GF-D8 (cell line): ENCODE data around the gene KCNQ5.

Experiments used
- DNase-seq: peaks from one replicate; lab custom pipeline; 2025; lab: John Stamatoyannopoulos, UW

KCNQ5 gene

DNA sequence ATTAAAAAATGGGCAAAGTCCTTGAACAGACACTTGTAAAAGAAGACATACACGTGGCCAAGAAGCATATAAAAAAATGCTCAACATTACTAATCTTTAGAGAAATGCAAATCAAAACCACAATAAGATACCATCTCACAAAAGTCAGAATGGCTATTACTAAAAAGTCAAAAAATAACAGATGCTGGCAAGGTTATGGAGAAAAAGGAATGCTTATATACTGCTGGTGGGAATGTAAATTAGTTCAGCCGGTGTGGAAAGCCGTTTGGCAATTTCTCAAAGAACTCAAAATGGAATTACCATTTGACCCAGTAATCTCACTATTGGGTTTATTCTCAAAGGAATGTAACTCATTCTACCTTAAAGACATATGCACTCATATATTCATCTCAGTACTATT is 436.9 kb downstream of the KCNQ5 start:
- no peak for DNase-seq

DNA sequence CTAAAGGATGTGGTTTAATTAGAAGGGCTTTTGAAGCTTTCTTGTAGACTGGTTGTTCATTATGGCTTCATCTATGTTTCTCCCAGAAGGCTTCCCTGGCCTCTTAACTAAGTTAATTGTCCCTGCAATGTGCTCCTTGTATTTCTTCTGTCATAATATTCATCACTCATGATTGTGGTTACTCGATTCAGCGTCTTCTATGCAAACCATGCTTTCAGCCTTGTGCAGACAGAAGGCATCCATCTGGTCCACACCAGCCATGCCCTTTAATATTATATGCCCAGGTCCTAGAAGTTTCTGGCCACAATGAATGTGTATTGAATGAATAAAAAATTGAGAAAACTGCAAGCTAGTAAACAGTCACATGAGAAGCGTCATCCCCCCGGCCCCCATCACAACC is 440.3 kb downstream of the KCNQ5 start:
- no peak for DNase-seq

DNA sequence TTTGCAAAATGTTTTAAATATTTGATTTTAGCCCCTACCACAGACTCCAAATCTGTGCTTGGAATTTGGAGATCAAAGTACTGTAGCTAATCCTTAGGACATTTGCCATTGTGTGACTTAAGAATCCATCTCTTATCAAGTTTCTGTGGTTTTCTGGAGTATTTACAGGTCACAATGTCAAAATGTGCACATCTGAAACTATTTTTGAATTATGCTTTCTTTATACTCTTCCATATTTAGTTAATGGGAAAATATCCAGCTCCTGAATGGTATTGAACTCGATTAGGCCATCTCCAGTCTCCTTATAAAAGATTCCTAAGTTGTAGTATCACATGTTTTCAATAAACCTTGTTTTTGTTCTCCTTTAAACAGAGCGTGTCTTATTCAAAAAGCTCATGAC is 441.0 kb downstream of the KCNQ5 start:
- DNase-seq = no peak

DNA sequence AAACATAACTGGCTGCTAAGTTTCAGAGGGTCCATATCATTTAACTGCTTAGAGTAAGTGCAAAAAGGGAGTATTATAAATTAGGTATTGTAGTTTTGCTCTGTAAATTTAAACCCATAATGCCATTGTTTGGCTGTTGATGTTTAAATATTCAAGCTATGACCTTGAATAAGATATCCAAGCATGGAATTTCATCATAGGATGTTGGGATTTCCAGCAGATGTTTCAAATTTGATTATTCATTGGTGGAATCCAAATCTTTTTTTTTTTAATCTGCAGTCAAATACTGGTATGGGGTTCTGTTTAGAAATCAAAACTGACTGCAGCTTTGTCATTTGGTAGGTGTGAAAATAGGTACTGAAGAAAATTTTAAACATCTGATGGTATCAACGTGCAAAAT is 442.4 kb downstream of the KCNQ5 start:
- DNase-seq = no peak

DNA sequence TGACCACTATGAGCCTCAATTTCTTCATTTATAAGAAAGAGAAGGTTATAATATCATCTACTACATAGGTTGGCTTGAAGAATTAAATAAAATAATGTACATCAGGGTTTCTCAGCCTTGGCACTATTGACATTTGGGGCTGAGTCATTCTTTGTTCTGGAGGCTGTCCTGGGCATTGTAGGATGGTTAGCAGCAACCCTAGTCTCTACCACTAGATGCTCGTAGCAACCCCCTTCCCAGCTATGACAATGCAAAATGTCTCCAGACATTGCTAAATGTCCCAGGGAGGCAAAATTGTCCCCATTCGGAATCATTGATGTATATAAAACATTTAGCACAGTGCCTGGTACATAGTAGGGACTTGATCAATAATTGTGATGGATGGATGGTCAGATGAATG is 451.4 kb downstream of the KCNQ5 start:
- DNase-seq = no peak

DNA sequence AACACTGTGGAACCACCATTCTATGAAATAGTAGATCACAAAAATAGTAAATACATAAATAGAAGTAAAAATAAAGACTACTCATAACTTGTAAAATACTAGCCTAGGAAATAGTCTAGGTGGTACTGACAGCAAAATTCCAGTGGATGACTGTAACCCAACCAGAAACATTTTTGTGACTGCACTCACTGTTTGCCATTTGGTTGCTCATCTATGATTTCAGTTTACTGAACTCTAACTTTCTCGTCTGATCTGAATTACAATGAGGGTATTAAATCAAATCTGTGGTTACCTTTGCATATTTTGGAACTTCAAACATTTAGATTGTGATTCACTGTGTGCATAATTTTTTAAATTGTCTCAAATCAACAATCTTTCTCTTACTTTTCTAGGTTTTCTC is 452.3 kb downstream of the KCNQ5 start:
- no peak for DNase-seq

DNA sequence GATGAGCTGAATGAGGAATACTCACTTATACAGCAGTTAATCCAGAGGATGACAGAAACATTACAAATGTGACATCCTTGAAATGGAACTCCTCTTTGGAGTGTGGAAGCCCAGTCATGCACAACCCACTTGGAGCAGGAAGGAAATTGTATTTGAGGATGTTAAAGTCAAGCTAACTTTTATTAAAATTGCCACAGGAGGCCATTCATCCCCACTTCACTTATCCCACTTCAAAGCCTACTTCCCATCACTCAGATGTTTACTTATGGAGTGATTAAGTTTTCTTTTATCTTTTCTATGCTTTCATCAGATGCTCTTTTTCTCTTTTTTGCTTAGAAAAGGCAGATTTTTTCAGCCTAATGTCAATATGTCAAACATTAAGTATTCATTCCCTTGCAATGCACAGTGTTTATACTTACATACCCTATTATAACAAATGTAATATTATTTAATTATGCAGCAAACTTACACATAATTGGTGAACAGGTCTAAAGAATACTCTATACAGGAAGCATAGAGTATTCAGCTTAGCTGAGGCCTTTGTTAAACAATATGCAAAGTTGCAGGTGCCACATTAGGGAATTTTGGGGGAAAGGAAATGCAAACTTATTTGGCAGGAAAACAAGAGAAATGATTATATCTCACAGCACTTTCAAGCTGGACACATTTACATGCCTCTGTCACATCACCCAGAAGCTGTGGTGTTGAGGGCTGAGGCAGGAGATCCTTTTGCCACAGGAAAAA is 454.5 kb downstream of the KCNQ5 start:
- no peak for DNase-seq

DNA sequence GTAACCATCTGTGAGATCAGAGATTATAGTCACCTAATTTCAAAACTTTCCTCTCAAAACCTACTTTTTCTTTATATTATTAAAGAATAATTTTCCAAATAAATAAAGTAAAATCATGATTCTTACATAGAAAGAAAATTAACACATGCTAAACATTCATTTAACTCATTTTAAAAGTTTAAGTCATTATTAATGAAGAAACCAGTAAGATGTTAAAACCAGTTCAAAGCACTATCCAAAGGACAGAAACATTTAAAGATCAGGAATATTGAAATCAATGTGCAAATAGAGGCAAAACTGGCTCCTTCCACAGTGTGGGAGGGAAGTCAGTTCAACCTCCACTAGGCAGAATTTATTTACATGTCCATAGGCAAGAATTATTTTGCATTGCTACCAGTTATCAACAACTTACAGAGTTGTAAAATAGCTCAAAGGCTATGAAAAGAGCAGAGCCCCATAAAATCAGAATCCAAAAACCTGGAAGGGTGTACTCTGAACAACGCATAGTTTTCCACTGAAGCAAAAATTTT is 456.5 kb downstream of the KCNQ5 start:
- no peak for DNase-seq

DNA sequence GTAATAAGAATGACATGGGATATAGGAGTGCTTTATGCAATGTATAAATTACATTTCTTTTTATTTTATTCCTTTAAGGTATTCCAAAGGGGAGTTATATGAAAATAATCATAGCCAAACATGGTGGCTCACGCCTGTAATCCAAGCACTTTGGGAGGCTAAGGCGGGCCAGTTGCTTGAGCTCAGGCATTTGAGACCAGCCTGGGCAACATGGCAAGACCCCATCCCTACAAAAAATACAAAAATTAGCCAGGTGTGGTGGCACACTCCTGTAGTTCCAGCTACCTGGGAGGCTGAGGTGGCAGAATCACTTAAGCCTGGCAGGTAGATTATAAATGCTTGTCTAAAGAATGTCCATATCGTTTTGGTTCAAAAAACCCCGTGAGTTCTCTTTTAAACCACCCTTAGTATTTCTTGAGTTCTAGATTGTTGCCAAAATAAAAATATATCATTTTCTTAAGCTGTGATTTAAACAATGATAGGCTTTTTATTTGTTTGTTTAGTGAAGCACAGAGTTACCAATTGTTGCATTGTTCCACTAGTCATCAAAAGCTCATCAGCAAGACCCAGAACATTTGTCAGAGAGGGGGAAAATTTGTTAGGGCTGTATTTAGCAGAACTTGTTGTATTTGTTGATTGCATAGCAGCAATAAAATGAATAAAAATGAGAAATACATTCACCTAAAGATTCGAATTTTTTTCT is 457.2 kb downstream of the KCNQ5 start:
- DNase-seq = no peak

DNA sequence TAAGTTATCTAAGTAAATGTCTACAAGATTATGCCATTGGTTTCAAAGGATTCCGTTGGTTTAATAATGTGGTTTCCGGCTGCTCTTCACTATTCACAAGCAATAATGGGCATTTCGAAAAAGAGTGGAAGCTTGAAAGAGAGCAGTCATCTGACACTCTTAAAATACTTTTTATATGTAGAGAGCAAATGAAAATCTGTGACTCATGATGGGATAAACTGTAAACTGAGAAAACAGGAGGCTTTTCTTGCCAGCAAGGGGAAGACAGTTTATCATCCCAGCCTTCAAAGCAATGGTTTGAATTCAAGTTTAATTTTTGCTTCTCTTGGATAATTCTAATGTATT is 457.7 kb downstream of the KCNQ5 start:
- no peak for DNase-seq

DNA sequence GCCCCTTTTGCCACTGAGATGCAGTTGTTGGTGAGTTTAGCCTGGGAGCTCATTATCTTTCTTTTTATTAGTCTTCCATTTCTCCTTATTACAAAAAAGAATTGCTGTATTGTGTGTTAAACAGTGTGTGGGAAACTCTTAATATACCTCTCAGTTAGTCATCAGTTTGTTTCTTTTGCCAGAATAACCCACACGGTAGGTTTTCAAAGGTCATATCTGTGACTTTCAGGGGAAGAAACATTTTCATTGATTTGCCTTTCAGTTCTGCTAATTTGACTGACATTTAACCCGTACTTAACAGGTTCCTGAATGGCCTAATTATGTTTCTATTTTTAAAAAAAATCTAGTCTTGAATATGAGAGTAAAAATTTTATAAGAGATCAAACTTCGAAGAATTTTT is 458.1 kb downstream of the KCNQ5 start:
- no peak for DNase-seq

DNA sequence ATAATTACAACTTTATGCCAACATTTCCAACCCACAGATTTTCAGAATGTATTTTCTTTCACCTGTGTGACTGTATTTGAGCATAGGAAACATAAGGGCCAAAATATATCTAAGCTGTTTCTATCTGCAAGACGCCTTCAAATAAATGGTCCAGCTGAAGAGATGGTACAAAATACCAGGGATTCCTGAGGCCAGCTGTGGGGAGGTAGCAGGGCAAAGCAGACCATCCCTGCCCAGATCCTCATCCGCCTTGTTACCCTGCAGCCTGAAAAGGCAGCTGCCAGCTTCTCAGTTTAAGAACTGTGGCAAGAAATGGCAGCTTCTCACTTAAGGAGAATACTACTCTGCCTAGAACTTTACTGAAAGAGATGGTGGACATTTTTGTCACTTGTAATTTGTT is 460.1 kb downstream of the KCNQ5 start:
- DNase-seq = no peak

DNA sequence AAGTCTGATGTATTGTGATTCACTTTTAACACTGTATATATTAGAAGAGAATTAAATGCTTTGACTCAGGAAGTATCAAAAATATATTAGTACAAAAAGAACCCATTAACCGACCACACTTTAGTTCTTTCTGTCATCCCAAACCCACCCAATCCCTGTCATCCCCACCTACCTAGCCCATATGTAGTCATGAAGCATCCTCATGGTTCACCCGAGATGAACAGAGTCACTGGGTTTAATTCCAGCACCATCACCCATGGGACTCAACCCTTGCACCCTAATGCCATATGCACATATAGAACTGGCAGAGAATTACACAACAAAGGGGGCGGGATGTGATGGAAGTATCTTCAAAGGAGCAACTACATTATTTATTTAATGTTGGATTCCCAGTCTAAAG is 462.0 kb downstream of the KCNQ5 start:
- DNase-seq = no peak

DNA sequence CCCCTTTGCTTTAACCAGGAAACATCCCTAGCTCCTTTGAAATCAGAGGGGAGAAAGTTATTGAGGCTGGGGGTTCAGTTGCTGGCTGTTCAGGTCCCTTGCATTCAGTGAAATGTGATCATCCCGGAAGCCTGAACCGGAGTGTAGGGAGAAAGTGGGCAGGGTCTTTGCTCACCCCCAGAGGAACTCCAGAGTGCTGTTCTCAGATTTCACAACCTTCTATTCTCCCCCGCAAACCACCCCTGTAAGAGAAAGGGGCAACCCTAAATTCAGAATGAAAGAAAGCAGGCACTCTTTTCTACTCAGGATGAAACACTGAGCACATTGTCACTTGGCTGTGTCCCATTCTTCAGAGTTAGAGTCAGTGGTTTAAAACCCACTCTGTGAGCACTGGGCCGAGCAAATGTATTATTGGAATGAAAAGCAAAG is 463.6 kb downstream of the KCNQ5 start:
- no peak for DNase-seq

DNA sequence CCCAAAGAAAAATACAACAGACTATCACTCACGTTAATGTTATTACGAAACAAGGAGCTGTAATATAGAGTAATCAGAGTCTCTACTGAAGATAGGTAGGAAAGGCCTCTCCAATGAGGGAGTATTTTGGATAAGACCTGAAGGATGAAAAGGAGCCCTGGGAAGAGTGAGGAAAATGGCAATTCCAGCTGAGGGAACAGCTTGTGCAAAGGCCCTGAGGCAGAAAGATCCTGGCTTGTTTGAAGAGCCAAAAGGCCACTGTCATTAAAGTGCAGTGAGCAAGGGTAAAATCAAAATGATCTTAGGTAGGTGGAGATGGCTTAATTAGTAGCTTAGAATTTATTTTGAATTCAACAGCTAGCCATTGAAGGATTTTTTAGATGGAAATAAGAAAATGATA is 464.9 kb downstream of the KCNQ5 start:
- DNase-seq = no peak

DNA sequence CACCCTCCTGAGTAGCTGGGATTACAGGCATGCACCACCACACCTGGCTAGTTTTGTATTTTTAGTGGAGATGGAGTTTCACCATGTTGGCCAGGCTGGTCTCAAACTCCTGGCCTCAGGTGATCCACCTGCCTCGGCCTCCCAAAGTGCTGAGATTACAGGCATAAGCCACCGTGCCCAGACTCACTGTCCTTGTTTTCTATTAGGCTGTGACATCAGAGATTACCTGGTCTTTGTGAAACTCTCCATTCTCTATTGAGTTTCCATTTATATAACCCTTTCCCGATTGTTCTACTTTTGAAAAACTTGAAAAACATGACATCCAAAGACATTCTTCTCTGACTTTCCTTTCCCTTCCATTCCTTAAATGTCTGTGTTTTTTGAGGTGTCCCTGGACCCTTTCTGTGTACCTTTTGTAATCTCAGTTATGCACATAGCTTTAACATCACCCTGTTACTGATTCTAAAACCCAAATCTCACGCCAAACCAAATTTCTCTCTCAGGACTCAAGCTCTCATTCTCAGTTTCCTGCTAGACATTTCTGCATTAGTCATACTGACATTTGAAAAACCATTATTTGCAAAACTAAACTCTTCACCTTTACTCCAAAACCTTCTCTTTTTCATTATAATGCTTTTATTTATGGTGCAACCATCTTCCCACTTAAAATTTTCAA is 466.4 kb downstream of the KCNQ5 start:
- DNase-seq = no peak

DNA sequence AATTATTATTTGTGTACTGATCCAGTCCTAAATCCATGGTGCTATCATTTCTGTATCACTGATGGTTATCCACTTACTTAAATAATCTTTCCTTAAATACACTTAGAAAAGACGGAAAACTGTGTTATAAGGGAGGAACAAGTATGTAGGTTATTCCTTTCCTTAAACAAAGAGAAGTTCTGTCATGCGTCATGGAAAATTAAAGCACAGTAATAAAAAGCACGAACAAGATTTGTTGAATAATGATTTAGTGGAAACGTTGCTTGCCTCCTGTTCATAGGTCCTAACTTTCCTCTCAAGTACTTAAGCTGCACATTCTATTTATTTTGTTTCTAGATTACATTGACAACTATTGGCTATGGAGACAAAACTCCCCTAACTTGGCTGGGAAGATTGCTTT is 483.1 kb downstream of the KCNQ5 start:
- DNase-seq = no peak

DNA sequence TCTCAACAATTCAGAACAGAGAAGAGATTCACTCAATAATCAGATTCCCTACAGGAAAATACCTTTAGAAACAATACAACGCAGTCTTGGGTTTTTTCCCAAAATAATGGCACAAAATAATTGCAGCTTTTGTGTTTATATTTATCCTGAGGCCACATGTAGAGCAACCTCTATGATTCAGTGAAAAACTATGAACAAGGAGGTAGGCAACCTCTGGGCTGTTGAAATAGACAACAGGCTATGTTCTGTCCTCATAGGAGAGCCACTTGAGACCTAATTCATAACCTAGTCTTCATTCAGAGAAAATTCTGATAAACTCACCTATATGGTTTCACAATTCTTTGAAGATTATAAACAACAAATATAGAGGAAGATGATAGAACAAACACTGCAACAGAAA is 485.2 kb downstream of the KCNQ5 start:
- no peak for DNase-seq

DNA sequence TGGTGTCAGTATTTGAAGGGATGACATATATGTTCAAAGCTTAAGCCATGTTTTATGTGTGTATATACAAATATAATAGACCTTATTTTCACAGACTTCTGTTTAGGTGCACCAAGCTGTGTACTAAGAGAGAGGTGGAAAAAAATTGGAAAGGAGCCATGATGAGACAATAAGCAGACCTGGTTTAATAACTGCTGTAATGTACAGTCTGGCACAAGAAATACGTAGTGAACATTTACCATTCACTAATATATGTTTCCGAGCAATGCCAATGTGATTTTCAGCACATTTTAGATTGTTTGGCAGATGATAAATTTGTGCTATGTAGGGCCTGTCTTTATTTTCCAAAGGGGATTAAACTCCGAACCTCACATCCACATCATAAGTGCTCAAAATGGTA is 487.1 kb downstream of the KCNQ5 start:
- no peak for DNase-seq

DNA sequence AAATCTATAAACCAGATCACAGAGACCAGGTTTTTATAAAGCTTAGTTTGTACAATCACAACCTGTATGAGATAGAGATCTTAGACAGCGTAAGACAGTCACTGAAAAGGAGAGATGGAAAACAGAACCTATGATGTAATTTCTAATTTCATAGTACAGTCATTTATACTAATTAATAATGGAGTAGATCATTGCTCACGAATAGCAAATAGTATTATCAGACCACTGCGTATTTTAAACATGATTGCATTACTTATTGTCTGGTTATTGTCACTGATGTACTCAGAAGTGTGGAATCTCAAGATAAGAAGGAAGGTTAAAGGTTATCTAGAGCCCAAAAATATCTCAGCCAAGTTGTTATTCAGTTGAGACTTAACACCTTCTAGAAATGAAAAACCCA is 487.8 kb downstream of the KCNQ5 start:
- DNase-seq = no peak

DNA sequence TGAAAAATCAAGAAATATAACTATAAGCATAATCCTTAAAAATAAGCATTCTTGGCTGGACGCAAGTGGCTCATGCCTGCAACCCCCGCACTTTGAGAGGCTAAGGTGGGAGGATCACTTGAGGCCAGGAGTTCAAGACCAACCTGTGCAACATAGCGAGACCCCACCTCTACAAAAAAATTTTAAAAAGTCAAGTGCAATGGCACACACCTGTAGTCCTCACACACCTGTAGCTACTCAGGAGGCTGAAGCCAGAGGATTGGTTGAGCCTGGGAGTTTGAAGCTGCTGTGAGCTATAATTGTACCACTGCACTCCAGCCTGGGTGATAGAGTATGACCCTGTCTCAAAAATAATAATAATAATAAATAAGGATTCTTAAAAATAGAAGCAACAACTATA is 494.5 kb downstream of the KCNQ5 start:
- DNase-seq = no peak

DNA sequence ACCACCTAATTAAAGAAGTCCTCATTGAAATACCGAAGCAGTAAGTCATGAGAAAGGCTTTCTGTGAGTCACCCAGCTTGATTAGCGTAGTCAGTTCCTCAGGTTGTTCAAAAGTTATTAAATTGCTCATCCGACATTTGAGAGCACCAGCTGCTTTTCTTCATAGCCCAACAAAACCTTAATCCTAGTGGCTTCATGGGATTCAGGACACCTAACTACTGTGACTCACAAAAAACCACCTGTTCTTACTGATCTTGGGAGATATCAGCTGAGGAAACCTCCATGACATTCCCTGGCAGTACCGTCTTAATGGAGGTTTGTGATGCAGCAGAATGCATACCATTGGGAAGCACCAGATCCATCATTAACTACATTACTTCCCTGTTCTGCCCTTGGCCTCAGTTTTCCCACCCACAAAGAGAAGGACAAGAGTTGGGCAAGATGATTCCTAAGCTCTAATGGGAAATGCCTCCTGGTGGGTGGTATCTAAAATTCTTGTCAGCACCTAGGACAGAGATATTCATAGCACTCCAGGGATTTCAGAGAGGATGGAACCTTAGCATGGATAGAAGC is 499.6 kb downstream of the KCNQ5 start:
- no peak for DNase-seq
